GM23338 (cell line): ENCODE results near the gene FRK. TPM values are rescaled to one million over a fixed set of nuclear protein-coding genes. Genes with fewer than 3 reads are reported as not detected.

Experiments used
- ATAC-seq: fragments of 200-7000 bp; cut with Tn5 transposase; 3 replicates; pipeline ENCODE4 v1.9.1; 2020
- DNase-seq: peaks from one replicate; pipeline ENCODE4 v3.0.0-alpha.2; 2015; ENCODE audit warnings: low spot score
- H2AFZ ChIP-seq: fragments of 200-600 bp; sonication (generic); 2 replicates; pipeline ENCODE4 v1.8.0; 2016; ENCODE audit warnings: antibody characterized with exemption, mild to moderate bottlenecking, moderate library complexity
- H3F3A ChIP-seq: fragments of 200-600 bp; sonication (generic); replicated peaks from 2 replicates; pipeline ENCODE4 v1.8.0; 2017; ENCODE audit warnings: antibody characterized with exemption, mixed run types, low read depth
- H3K27ac ChIP-seq: fragments of 200-600 bp; sonication (generic); 2 replicates; pipeline ENCODE4 v1.6.1; 2016; ENCODE audit warnings: low read depth
- H3K27me3 ChIP-seq: fragments of 200-600 bp; sonication (generic); 2 replicates; pipeline ENCODE4 v1.8.0; 2016; ENCODE audit warnings: mild to moderate bottlenecking, mixed run types, moderate library complexity; ENCODE audit not compliant: insufficient read depth
- H3K36me3 ChIP-seq: fragments of 200-600 bp; sonication (generic); 2 replicates; pipeline ENCODE4 v1.8.0; 2016; ENCODE audit warnings: mild to moderate bottlenecking; ENCODE audit not compliant: insufficient read depth
- H3K4me1 ChIP-seq: fragments of 200-600 bp; sonication (generic); 2 replicates; pipeline ENCODE4 v1.8.0; 2016; ENCODE audit warnings: mild to moderate bottlenecking, moderate library complexity; ENCODE audit not compliant: insufficient read depth
- H3K4me2 ChIP-seq: fragments of 200-600 bp; sonication (generic); 2 replicates; pipeline ENCODE4 v1.7.1; 2017; ENCODE audit warnings: mixed run types
- H3K4me3 ChIP-seq: fragments of 200-600 bp; sonication (generic); 2 replicates; pipeline ENCODE4 v1.6.1; 2016; ENCODE audit warnings: mixed run types
- H3K79me2 ChIP-seq: fragments of 200-600 bp; sonication (generic); replicated peaks from 2 replicates; pipeline ENCODE4 v1.8.0; 2017; ENCODE audit warnings: mild to moderate bottlenecking; ENCODE audit not compliant: insufficient read depth
- H3K9me2 ChIP-seq: fragments of 200-600 bp; sonication (generic); 2 replicates; pipeline ENCODE4 v1.8.0; 2017; ENCODE audit not compliant: insufficient read depth
- H4K20me1 ChIP-seq: fragments of 200-600 bp; sonication (generic); replicated peaks from 2 replicates; pipeline ENCODE4 v1.8.0; 2017; ENCODE audit warnings: mild to moderate bottlenecking; ENCODE audit not compliant: insufficient read depth
- H3K27ac Mint-ChIP-seq: 2 replicates; pipeline ENCODE4 v1.8.0; 2020; ENCODE audit warnings: inconsistent platforms, mild to moderate bottlenecking, moderate library complexity, mixed read lengths
- H3K27me3 Mint-ChIP-seq: 3 replicates; pipeline ENCODE4 v1.8.0; 2022; ENCODE audit warnings: low read depth, mild to moderate bottlenecking, moderate library complexity, mixed read lengths, inconsistent platforms; ENCODE audit not compliant: insufficient read depth, poor library complexity
- H3K36me3 Mint-ChIP-seq: 3 replicates; pipeline ENCODE4 v1.8.0; 2021; ENCODE audit warnings: low read depth, mild to moderate bottlenecking, inconsistent platforms, moderate library complexity, mixed read lengths
- H3K4me1 Mint-ChIP-seq: 3 replicates; pipeline ENCODE4 v1.8.0; 2020; ENCODE audit warnings: mild to moderate bottlenecking, inconsistent platforms, mixed read lengths
- H3K4me3 Mint-ChIP-seq: 3 replicates; pipeline ENCODE4 v1.8.0; 2021; ENCODE audit warnings: moderate library complexity, mild to moderate bottlenecking, inconsistent platforms, mixed read lengths
- H3K9me3 Mint-ChIP-seq: 3 replicates; pipeline ENCODE4 v1.8.0; 2020; ENCODE audit warnings: moderate library complexity, mild to moderate bottlenecking, inconsistent platforms, mixed read lengths
- CREB1 ChIP-seq: fragments of 250-450 bp; sonication (Bioruptor Pico); IDR thresholded peaks from 2 replicates; pipeline ENCODE4 v1.5.0; 2020; ENCODE audit warnings: low read depth, mild to moderate bottlenecking, moderate library complexity
- ETS1 ChIP-seq: IDR thresholded peaks from 2 replicates; pipeline ENCODE4 v1.6.1; 2016; ENCODE audit warnings: antibody characterized with exemption
- EZH2 ChIP-seq: fragments of 200-600 bp; sonication (generic); IDR thresholded peaks from one replicate; pipeline ENCODE4 v1.8.0; 2017; ENCODE audit warnings: antibody characterized with exemption, mild to moderate bottlenecking, low read depth; ENCODE audit not compliant: unreplicated experiment
- EZH2phosphoT487 ChIP-seq: fragments of 200-600 bp; sonication (generic); IDR thresholded peaks from one replicate; pipeline ENCODE4 v1.8.1; 2018; ENCODE audit warnings: antibody characterized with exemption; ENCODE audit not compliant: unreplicated experiment
- JUNB ChIP-seq: IDR thresholded peaks from one replicate; pipeline ENCODE4 v1.6.1; 2016; ENCODE audit warnings: antibody characterized with exemption; ENCODE audit not compliant: unreplicated experiment
- NANOG ChIP-seq: IDR thresholded peaks from 2 replicates; pipeline ENCODE4 v1.6.1; 2016; ENCODE audit warnings: antibody characterized with exemption, borderline replicate concordance
- POLR2AphosphoS5 ChIP-seq: IDR thresholded peaks from 2 replicates; pipeline ENCODE4 v1.6.1; 2016; ENCODE audit warnings: antibody characterized with exemption, low read depth
- STAT1 ChIP-seq: IDR thresholded peaks from one replicate; pipeline ENCODE4 v1.6.1; 2016; ENCODE audit warnings: antibody characterized with exemption; ENCODE audit not compliant: unreplicated experiment
- ZNF114 ChIP-seq: fragments of 250-450 bp; sonication (Bioruptor Pico); IDR thresholded peaks from 2 replicates; pipeline ENCODE4 v1.5.0; 2020; ENCODE audit warnings: mild to moderate bottlenecking, moderate library complexity
- ZNF331 ChIP-seq: fragments of 250-450 bp; sonication (Bioruptor Pico); IDR thresholded peaks from 2 replicates; pipeline ENCODE4 v1.5.0; 2020; ENCODE audit warnings: low read depth, mild to moderate bottlenecking, moderate library complexity
- ZNF462 ChIP-seq: fragments of 250-450 bp; sonication (Bioruptor Pico); IDR thresholded peaks from 2 replicates; pipeline ENCODE4 v1.5.0; 2020; ENCODE audit warnings: mild to moderate bottlenecking, moderate library complexity
- polyA plus RNA-seq: library from polyadenylated mRNA; unstranded; fragments of >200 nt; fragmentation: Nextera tagmentation; extraction: Ambion mirVana; gene quantifications from 2 replicates; pipeline ENCODE4 v1.2.1, GENCODE V29; 2016
- total RNA-seq: library from RNA; depleted of rRNA; stranded (reverse); fragments of >200 nt; shearing (Covaris generic); gene quantifications from 2 replicates; pipeline ENCODE4 v1.2.3, GENCODE V29; 2014
- TF ChIP-seq, protein P1 (sequence below): IDR thresholded peaks from one replicate; pipeline ENCODE4 v1.6.1; 2018; ENCODE audit warnings: antibody characterized with exemption; ENCODE audit not compliant: unreplicated experiment
- TF ChIP-seq, protein P2 (sequence below), 2 experiments: fragments of 200-600 bp in 1 of 2; sonication (generic) in 1 of 2; conservative IDR thresholded peaks; 2 replicates each; pipeline versions ENCODE4 v1.5.1 to v1.6.1; 2016 to 2017; ENCODE audit warnings: antibody characterized with exemption in 2 of 2, low read depth in 2 of 2, mild to moderate bottlenecking in 2 of 2, moderate library complexity in 1 of 2

FRK gene
- total and polyA plus RNA-seq, 2 experiments from 2014 or later, result 0.06 to 0.24 TPM

DNA sequence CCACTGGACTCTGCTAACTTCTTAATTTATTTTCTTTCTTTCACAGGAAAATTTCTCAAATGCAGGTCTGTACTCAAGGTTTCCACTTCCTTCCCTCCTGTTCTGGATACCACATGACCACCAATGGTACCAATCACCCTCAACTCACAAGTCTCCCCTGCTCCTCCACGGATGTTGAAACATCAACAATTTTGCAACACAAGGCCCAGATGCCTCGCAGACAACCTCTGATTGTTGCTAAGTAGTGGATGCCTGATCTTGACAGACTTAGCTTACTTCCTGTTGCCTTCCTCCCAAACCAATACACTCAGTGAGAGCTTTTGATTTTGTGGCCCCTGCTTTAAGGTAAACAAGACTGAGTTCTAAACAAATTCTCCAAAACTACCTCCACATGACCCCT lies 146.6 kb downstream of the FRK start:
- H3K4me3 ChIP-seq, result no peak overlapping the region
- Mint-ChIP-seq H3K36me3 (no peaks in the 10 kb centered on the region), H3K4me3 (no peak overlapping the region), H3K27ac (no peak overlapping the region), H3K4me1 (peaks cover 9% of the 10 kb centered on the region; the same call in 2 of the 3 replicates), H3K27me3 (no peaks in the 10 kb centered on the region), H3K9me3 (no peaks in the 10 kb centered on the region)
- no peak overlapping the region for H3K4me2 ChIP-seq
- H3K9me2 ChIP-seq, result no peaks in the 10 kb centered on the region
- peak; percentile 32 for DNase-seq
- H3K4me1 ChIP-seq, result no peaks in the 10 kb centered on the region
- no peaks in the 10 kb centered on the region for H3K36me3 ChIP-seq
- peak overlapping the region; percentile 75; the same call in 1 of the 2 replicates for H2AFZ ChIP-seq
- no peak for ATAC-seq
- no peaks in the 10 kb centered on the region for H3F3A ChIP-seq
- TF ChIP-seq ETS1, result no peak
- TF ChIP-seq EZH2, result no peak
- no peak for TF ChIP-seq JUNB
- TF ChIP-seq NANOG, result no peak
- TF ChIP-seq, protein P1, sequence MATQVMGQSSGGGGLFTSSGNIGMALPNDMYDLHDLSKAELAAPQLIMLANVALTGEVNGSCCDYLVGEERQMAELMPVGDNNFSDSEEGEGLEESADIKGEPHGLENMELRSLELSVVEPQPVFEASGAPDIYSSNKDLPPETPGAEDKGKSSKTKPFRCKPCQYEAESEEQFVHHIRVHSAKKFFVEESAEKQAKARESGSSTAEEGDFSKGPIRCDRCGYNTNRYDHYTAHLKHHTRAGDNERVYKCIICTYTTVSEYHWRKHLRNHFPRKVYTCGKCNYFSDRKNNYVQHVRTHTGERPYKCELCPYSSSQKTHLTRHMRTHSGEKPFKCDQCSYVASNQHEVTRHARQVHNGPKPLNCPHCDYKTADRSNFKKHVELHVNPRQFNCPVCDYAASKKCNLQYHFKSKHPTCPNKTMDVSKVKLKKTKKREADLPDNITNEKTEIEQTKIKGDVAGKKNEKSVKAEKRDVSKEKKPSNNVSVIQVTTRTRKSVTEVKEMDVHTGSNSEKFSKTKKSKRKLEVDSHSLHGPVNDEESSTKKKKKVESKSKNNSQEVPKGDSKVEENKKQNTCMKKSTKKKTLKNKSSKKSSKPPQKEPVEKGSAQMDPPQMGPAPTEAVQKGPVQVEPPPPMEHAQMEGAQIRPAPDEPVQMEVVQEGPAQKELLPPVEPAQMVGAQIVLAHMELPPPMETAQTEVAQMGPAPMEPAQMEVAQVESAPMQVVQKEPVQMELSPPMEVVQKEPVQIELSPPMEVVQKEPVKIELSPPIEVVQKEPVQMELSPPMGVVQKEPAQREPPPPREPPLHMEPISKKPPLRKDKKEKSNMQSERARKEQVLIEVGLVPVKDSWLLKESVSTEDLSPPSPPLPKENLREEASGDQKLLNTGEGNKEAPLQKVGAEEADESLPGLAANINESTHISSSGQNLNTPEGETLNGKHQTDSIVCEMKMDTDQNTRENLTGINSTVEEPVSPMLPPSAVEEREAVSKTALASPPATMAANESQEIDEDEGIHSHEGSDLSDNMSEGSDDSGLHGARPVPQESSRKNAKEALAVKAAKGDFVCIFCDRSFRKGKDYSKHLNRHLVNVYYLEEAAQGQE, result no peak
- TF ChIP-seq STAT1, result no peak
- TF ChIP-seq CREB1 (CRISPR knock-in tag), result no peak
- no peak for TF ChIP-seq ZNF462 (CRISPR knock-in tag)
- TF ChIP-seq ZNF114 (CRISPR knock-in tag), result no peak
- no peak for TF ChIP-seq POLR2AphosphoS5
- TF ChIP-seq EZH2phosphoT487, result no peak
- TF ChIP-seq, protein P2, sequence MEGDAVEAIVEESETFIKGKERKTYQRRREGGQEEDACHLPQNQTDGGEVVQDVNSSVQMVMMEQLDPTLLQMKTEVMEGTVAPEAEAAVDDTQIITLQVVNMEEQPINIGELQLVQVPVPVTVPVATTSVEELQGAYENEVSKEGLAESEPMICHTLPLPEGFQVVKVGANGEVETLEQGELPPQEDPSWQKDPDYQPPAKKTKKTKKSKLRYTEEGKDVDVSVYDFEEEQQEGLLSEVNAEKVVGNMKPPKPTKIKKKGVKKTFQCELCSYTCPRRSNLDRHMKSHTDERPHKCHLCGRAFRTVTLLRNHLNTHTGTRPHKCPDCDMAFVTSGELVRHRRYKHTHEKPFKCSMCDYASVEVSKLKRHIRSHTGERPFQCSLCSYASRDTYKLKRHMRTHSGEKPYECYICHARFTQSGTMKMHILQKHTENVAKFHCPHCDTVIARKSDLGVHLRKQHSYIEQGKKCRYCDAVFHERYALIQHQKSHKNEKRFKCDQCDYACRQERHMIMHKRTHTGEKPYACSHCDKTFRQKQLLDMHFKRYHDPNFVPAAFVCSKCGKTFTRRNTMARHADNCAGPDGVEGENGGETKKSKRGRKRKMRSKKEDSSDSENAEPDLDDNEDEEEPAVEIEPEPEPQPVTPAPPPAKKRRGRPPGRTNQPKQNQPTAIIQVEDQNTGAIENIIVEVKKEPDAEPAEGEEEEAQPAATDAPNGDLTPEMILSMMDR (conservative IDR thresholded peaks at IDR 0.05; ENCODE audit: low read depth in 2 of 2), result no peak
- no peak for TF ChIP-seq ZNF331
- H3K79me2 ChIP-seq, result no peaks in the 10 kb centered on the region
- H4K20me1 ChIP-seq, result no peaks in the 10 kb centered on the region
- H3K27ac ChIP-seq, result no peak overlapping the region
- no peaks in the 10 kb centered on the region for H3K27me3 ChIP-seq
